Measurements from ENCODE around the gene KLK7. TPM values are rescaled to one million over a fixed set of nuclear protein-coding genes. Genes with fewer than 3 reads are reported as not detected.

Gene KLK7
- total RNA-seq, 1 experiment from 2014 or later: not detected

GRCh38 chr19:50947123-50947522 is 36.6 kb downstream of the KLK7 start:
- Histone ChIP-seq H3K27me3 (replicated peaks; ENCODE audit: insufficient read depth, low read depth, low read length, poor library complexity) (peaks cover 5% of the 10 kb centered on the region), H3K9me3 (ENCODE audit: low read depth, low read length, poor library complexity, severe bottlenecking) (no peaks in the 10 kb centered on the region), H3K4me3 (ENCODE audit: low read depth, low read length, poor library complexity, severe bottlenecking) (no peak overlapping the region), H3K27ac (ENCODE audit: low read depth, low read length, poor library complexity, severe bottlenecking) (no peak overlapping the region), H3K4me1 (ENCODE audit: insufficient read depth, low read length, poor library complexity, severe bottlenecking) (no peaks in the 10 kb centered on the region), H3K36me3 (ENCODE audit: insufficient read depth, low read length, poor library complexity, severe bottlenecking) (no peaks in the 10 kb centered on the region)
- no TSS peak for BruUV-seq (replicated peaks)
- no peak for DNase-seq (ENCODE audit: low spot score)
- CTCF ChIA-PET: no interaction called here
- TF ChIP-seq EZH2 (IDR thresholded peaks at IDR 0.05; ENCODE audit: borderline replicate concordance, low read depth, low read length, poor library complexity, severe bottlenecking) (no peak), CTCF (conservative IDR thresholded peaks at IDR 0.05; ENCODE audit: low read depth, low read length) (no peak)
- intact Hi-C loops (cut with micrococcal nuclease; ENCODE audit: unreplicated experiment): no loop called here
- POLR2A ChIA-PET (ENCODE audit: low non-redundant PET): no interaction called here

GRCh38 chr19:50944795-50945194 is 38.9 kb downstream of the KLK7 start:
- TF ChIP-seq EZH2 (IDR thresholded peaks at IDR 0.05; ENCODE audit: borderline replicate concordance, low read depth, low read length, poor library complexity, severe bottlenecking): no peak
- TF ChIP-seq CTCF (conservative IDR thresholded peaks at IDR 0.05; ENCODE audit: low read depth, low read length): no peak
- Histone ChIP-seq H3K27me3 (replicated peaks; ENCODE audit: insufficient read depth, low read depth, low read length, poor library complexity) (peaks cover 5% of the 10 kb centered on the region), H3K27ac (ENCODE audit: low read depth, low read length, poor library complexity, severe bottlenecking) (no peak overlapping the region), H3K4me1 (ENCODE audit: insufficient read depth, low read length, poor library complexity, severe bottlenecking) (no peaks in the 10 kb centered on the region), H3K4me3 (ENCODE audit: low read depth, low read length, poor library complexity, severe bottlenecking) (no peak overlapping the region), H3K36me3 (ENCODE audit: insufficient read depth, low read length, poor library complexity, severe bottlenecking) (no peaks in the 10 kb centered on the region), H3K9me3 (ENCODE audit: low read depth, low read length, poor library complexity, severe bottlenecking) (no peaks in the 10 kb centered on the region)
- intact Hi-C loops (cut with micrococcal nuclease; ENCODE audit: unreplicated experiment): no loop called here
- no TSS peak for BruUV-seq (replicated peaks)
- POLR2A ChIA-PET (ENCODE audit: low non-redundant PET): no interaction called here
- DNase-seq (ENCODE audit: low spot score): no peak
- CTCF ChIA-PET: no interaction called here

- no peaks in the 10 kb centered on the region for H3K36me3 ChIP-seq (ENCODE audit: insufficient read depth, low read length, poor library complexity, severe bottlenecking)
- H3K9me3 ChIP-seq (ENCODE audit: low read depth, low read length, poor library complexity, severe bottlenecking): peaks cover 7% of the 10 kb centered on the region
- no TSS peak for BruUV-seq (replicated peaks)
- CTCF ChIA-PET: interaction anchor here (0.5 kb wide), 1 partner anchor 105 kb away, joined by 3 read pairs; no protein-coding TSS in a partner anchor
- no peak overlapping the region for H3K27ac ChIP-seq (ENCODE audit: low read depth, low read length, poor library complexity, severe bottlenecking)
- peaks cover 5% of the 10 kb centered on the region for H3K27me3 ChIP-seq (replicated peaks; ENCODE audit: insufficient read depth, low read depth, low read length, poor library complexity)
- H3K4me1 ChIP-seq (ENCODE audit: insufficient read depth, low read length, poor library complexity, severe bottlenecking): no peaks in the 10 kb centered on the region
- H3K4me3 ChIP-seq (ENCODE audit: low read depth, low read length, poor library complexity, severe bottlenecking): no peak overlapping the region
- intact Hi-C loops (cut with micrococcal nuclease; ENCODE audit: unreplicated experiment): no loop called here
- no peak for DNase-seq (ENCODE audit: low spot score)
- POLR2A ChIA-PET (ENCODE audit: low non-redundant PET): no interaction called here
- TF ChIP-seq CTCF (conservative IDR thresholded peaks at IDR 0.05; ENCODE audit: low read depth, low read length) (no peak), EZH2 (IDR thresholded peaks at IDR 0.05; ENCODE audit: borderline replicate concordance, low read depth, low read length, poor library complexity, severe bottlenecking) (no peak)
Observed at GRCh38 chr19:50943074-50943828, 40.5 kb downstream of the KLK7 start.
